ENCODE results near the gene OR8H3.

The OR8H3 gene

GRCh38 chr11:56152333-56152732 is 30.2 kb downstream of the OR8H3 start:
- CTCF ChIA-PET, result no interaction called here
- Histone ChIP-seq H3K36me3 (ENCODE audit: control insufficient read depth in 4 of 4, insufficient read depth in 4 of 4, low read length in 3 of 4) (no peaks in the 10 kb centered on the region), H3K4me1 (ENCODE audit: control extremely low read depth in 1 of 4, control insufficient read depth in 4 of 4, insufficient read depth in 4 of 4, low read length in 3 of 4) (no peaks in the 10 kb centered on the region), H3K27me3 (replicated peaks in 2 of 5; ENCODE audit: control insufficient read depth in 4 of 5, insufficient read depth in 5 of 5, low read length in 4 of 5) (no peaks in the 10 kb centered on the region), H3K9me3 (ENCODE audit: control extremely low read depth in 1 of 5, control insufficient read depth in 4 of 5, insufficient read depth in 2 of 5, low read depth in 1 of 5, low read length in 4 of 5) (peaks cover 0 to 10% (median 3%) of the 10 kb centered on the region in 5 experiments), H3K27ac (ENCODE audit: insufficient read depth in 1 of 2, low read depth in 1 of 2, low read length in 2 of 2, poor library complexity in 1 of 2, severe bottlenecking in 2 of 2) (no peak overlapping the region), H3K4me3 (ENCODE audit: control insufficient read depth in 1 of 7, extremely low read depth in 1 of 7, insufficient read depth in 4 of 7, low read depth in 2 of 7, low read length in 6 of 7) (no peak overlapping the region)
- POLR2A ChIA-PET, result no interaction called here
- no peak for DNase-seq
- 96% methylated on average over 13 of the region's 15 CpGs for WGBS (ENCODE audit: insufficient coverage)

DNA sequence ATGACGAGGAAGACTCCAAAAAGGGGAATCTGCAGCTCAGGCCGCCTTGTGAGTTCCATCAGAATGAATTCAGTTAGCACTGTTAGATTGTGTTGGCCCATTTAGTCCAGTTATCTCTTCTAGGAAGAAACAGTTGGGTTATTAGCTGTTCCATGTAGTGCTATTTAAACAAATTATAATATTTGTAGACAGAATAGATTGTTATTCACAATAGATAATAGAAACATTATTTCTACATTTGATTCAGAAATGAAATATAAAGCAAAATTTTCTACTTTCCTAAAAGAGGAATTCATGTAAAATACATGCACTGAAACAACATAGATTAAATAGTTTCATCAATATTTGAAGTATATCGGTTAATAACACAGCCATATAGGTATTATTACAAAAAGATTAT is 38.0 kb downstream of the OR8H3 start, which contains the start of gene OR8K5:
TSS of gene OR8K5 (minus strand) at position 101 of the 400 bp plus-strand sequence. CDS start at position 101, 0 bp downstream.
- no peak for DNase-seq
- H3K4me1 ChIP-seq (ENCODE audit: control extremely low read depth in 1 of 4, control insufficient read depth in 4 of 4, insufficient read depth in 4 of 4, low read length in 3 of 4), result no peaks in the 10 kb centered on the region
- ChIA-PET CTCF (no interaction called here), POLR2A (no interaction called here)
- no peak within 1 kb of the TSS for H3K4me3 ChIP-seq (ENCODE audit: control insufficient read depth in 1 of 7, extremely low read depth in 1 of 7, insufficient read depth in 4 of 7, low read depth in 2 of 7, low read length in 6 of 7)
- WGBS (ENCODE audit: insufficient coverage), result 85% methylated on average over 2 of the region's 3 CpGs
- H3K36me3 ChIP-seq (ENCODE audit: control insufficient read depth in 4 of 4, insufficient read depth in 4 of 4, low read length in 3 of 4), result no peaks in the 10 kb centered on the region
- H3K9me3 ChIP-seq (ENCODE audit: control extremely low read depth in 1 of 5, control insufficient read depth in 4 of 5, insufficient read depth in 2 of 5, low read depth in 1 of 5, low read length in 4 of 5), result peaks cover 0 to 3% (median 0%) of the 10 kb centered on the region in 5 experiments
- H3K27ac ChIP-seq (ENCODE audit: insufficient read depth in 1 of 2, low read depth in 1 of 2, low read length in 2 of 2, poor library complexity in 1 of 2, severe bottlenecking in 2 of 2), result no peak within 1 kb of the TSS
- no peaks in the 10 kb centered on the region for H3K27me3 ChIP-seq (replicated peaks in 2 of 5; ENCODE audit: control insufficient read depth in 4 of 5, insufficient read depth in 5 of 5, low read length in 4 of 5)

GRCh38 chr11:56163804-56164203 is 41.6 kb downstream of the OR8H3 start:
- POLR2A ChIA-PET, result no interaction called here
- 100% methylated on average over 1 of the region's 3 CpGs for WGBS (ENCODE audit: insufficient coverage)

GRCh38 chr11:56172256-56172830 is 50.2 kb downstream of the OR8H3 start:
- ChIA-PET POLR2A (no interaction called here), CTCF (no interaction called here)
- no peak for DNase-seq
- 93% methylated on average over 2 of the region's 3 CpGs for WGBS (ENCODE audit: insufficient coverage)
- no peaks in the 10 kb centered on the region for H3K4me1 ChIP-seq (ENCODE audit: control extremely low read depth in 1 of 4, control insufficient read depth in 4 of 4, insufficient read depth in 4 of 4, low read length in 3 of 4)
- no peaks in the 10 kb centered on the region for H3K9me3 ChIP-seq (ENCODE audit: control extremely low read depth in 1 of 5, control insufficient read depth in 4 of 5, insufficient read depth in 2 of 5, low read depth in 1 of 5, low read length in 4 of 5)
- H3K27ac ChIP-seq (ENCODE audit: insufficient read depth in 1 of 2, low read depth in 1 of 2, low read length in 2 of 2, poor library complexity in 1 of 2, severe bottlenecking in 2 of 2), result no peak overlapping the region
- H3K4me3 ChIP-seq (ENCODE audit: control insufficient read depth in 1 of 7, extremely low read depth in 1 of 7, insufficient read depth in 4 of 7, low read depth in 2 of 7, low read length in 6 of 7), result no peak overlapping the region
- no peaks in the 10 kb centered on the region for H3K36me3 ChIP-seq (ENCODE audit: control insufficient read depth in 4 of 4, insufficient read depth in 4 of 4, low read length in 3 of 4)
- no peaks in the 10 kb centered on the region for H3K27me3 ChIP-seq (replicated peaks in 2 of 5; ENCODE audit: control insufficient read depth in 4 of 5, insufficient read depth in 5 of 5, low read length in 4 of 5)

More at GRCh38 chr11:56163804-56164203, 41.6 kb downstream of the OR8H3 start:
- DNase-seq, result no peak
- H3K4me1 ChIP-seq (ENCODE audit: control extremely low read depth in 1 of 4, control insufficient read depth in 4 of 4, insufficient read depth in 4 of 4, low read length in 3 of 4), result no peaks in the 10 kb centered on the region
- CTCF ChIA-PET, result no interaction called here
- H3K9me3 ChIP-seq (ENCODE audit: control extremely low read depth in 1 of 5, control insufficient read depth in 4 of 5, insufficient read depth in 2 of 5, low read depth in 1 of 5, low read length in 4 of 5), result no peaks in the 10 kb centered on the region
- no peaks in the 10 kb centered on the region for H3K36me3 ChIP-seq (ENCODE audit: control insufficient read depth in 4 of 4, insufficient read depth in 4 of 4, low read length in 3 of 4)
- H3K27me3 ChIP-seq (replicated peaks in 2 of 5; ENCODE audit: control insufficient read depth in 4 of 5, insufficient read depth in 5 of 5, low read length in 4 of 5), result no peaks in the 10 kb centered on the region
- no peak overlapping the region for H3K27ac ChIP-seq (ENCODE audit: insufficient read depth in 1 of 2, low read depth in 1 of 2, low read length in 2 of 2, poor library complexity in 1 of 2, severe bottlenecking in 2 of 2)
- no peak overlapping the region for H3K4me3 ChIP-seq (ENCODE audit: control insufficient read depth in 1 of 7, extremely low read depth in 1 of 7, insufficient read depth in 4 of 7, low read depth in 2 of 7, low read length in 6 of 7)

Measured in common myeloid progenitor, CD34-positive (primary cell).